ENCODE measurements around the gene VPS26C. TPM values are rescaled to one million over a fixed set of nuclear protein-coding genes. Genes with fewer than 3 reads are reported as not detected.

VPS26C gene
- total RNA-seq, 6 experiments from 2014 or later = 27.4 to 52.3 (median 31.3) TPM

GRCh38 chr21:37219761-37220432 lies 47.2 kb downstream of the VPS26C start:
- ATAC-seq = no peak
- H3K27ac ChIP-seq = no peak overlapping the region
- 36% methylated on average over 13 of the region's 13 CpGs for WGBS (ENCODE audit: insufficient coverage, low coverage, low lambda C conversion rate, missing lambda C conversion rate)
- H3K9me3 ChIP-seq = no peaks in the 10 kb centered on the region
- H3K4me3 ChIP-seq = peak overlapping the region; percentile 60 to 66 (median 65)
- no peaks in the 10 kb centered on the region for H3K27me3 ChIP-seq
- H3K4me1 ChIP-seq = no peaks in the 10 kb centered on the region
- intact Hi-C loops (cut with DNase I) = no loop called here
- H3K36me3 ChIP-seq = peaks cover 0 to 10% (median 0%) of the 10 kb centered on the region in 4 donors
- no peak for TF ChIP-seq POLR2A (IDR thresholded peaks at IDR 0.05)
- TF ChIP-seq, protein P1, sequence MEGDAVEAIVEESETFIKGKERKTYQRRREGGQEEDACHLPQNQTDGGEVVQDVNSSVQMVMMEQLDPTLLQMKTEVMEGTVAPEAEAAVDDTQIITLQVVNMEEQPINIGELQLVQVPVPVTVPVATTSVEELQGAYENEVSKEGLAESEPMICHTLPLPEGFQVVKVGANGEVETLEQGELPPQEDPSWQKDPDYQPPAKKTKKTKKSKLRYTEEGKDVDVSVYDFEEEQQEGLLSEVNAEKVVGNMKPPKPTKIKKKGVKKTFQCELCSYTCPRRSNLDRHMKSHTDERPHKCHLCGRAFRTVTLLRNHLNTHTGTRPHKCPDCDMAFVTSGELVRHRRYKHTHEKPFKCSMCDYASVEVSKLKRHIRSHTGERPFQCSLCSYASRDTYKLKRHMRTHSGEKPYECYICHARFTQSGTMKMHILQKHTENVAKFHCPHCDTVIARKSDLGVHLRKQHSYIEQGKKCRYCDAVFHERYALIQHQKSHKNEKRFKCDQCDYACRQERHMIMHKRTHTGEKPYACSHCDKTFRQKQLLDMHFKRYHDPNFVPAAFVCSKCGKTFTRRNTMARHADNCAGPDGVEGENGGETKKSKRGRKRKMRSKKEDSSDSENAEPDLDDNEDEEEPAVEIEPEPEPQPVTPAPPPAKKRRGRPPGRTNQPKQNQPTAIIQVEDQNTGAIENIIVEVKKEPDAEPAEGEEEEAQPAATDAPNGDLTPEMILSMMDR (IDR thresholded peaks at IDR 0.05) = no peak
- peak in 1 of 3 donors; percentile 35 for DNase-seq

DNA sequence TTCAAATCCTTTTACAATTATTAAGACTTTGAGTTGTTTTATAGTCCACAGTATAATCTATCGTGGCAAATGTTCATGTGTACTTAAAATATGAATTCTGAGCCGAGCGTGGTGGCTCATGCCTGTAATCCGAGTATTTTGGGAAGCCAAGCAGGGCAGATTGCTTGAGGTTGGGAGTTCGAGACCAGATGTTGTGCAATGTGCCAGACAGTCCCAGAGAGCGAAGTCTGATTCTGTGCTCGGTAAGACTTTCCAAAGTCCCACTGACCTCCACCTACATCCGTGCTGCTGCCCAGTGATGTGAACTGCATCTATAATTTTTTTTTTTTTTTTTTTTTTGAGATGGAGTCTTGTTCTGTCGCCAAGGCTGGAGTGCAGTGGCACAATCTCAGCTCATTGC lies 52.2 kb downstream of the VPS26C start:
- 78% methylated on average over 8 of the region's 9 CpGs for WGBS (ENCODE audit: insufficient coverage, low coverage, low lambda C conversion rate, missing lambda C conversion rate)
- Histone ChIP-seq H3K4me3 (no peak overlapping the region), H3K27me3 (no peaks in the 10 kb centered on the region), H3K9me3 (no peaks in the 10 kb centered on the region), H3K27ac (no peak overlapping the region), H3K4me1 (no peaks in the 10 kb centered on the region), H3K36me3 (no peaks in the 10 kb centered on the region)
- ATAC-seq = no peak
- intact Hi-C loops (cut with DNase I) = no loop called here
- no peak for DNase-seq
- no peak for TF ChIP-seq POLR2A (IDR thresholded peaks at IDR 0.05)
- TF ChIP-seq, protein P1 (IDR thresholded peaks at IDR 0.05) = no peak

GRCh38 chr21:37210799-37211198 lies 56.3 kb downstream of the VPS26C start:
- no peak for ATAC-seq
- H3K36me3 ChIP-seq = no peaks in the 10 kb centered on the region
- H3K27me3 ChIP-seq = no peaks in the 10 kb centered on the region
- H3K9me3 ChIP-seq = no peaks in the 10 kb centered on the region
- no peak for TF ChIP-seq POLR2A (IDR thresholded peaks at IDR 0.05)
- TF ChIP-seq, protein P1 (IDR thresholded peaks at IDR 0.05) = no peak
- intact Hi-C loops (cut with DNase I) = no loop called here
- no peak for DNase-seq
- H3K27ac ChIP-seq = no peak overlapping the region
- H3K4me1 ChIP-seq = no peaks in the 10 kb centered on the region
- H3K4me3 ChIP-seq = no peak overlapping the region
- 100% methylated on average over 1 of the region's 1 CpG for WGBS (ENCODE audit: insufficient coverage, low coverage, low lambda C conversion rate, missing lambda C conversion rate)

- no peak for DNase-seq
- no peak for ATAC-seq
- H3K4me3 ChIP-seq = no peak overlapping the region
- intact Hi-C loops (cut with DNase I) = no loop called here
- no peaks in the 10 kb centered on the region for H3K27me3 ChIP-seq
- H3K36me3 ChIP-seq = no peaks in the 10 kb centered on the region
- H3K27ac ChIP-seq = no peak overlapping the region
- TF ChIP-seq, protein P1 (IDR thresholded peaks at IDR 0.05) = no peak
- no peak for TF ChIP-seq POLR2A (IDR thresholded peaks at IDR 0.05)
- no peaks in the 10 kb centered on the region for H3K9me3 ChIP-seq
- 78% methylated on average over 6 of the region's 7 CpGs for WGBS (ENCODE audit: insufficient coverage, low coverage, low lambda C conversion rate, missing lambda C conversion rate)
- H3K4me1 ChIP-seq = no peaks in the 10 kb centered on the region
Measured at GRCh38 chr21:37210130-37210529, 57.0 kb downstream of the VPS26C start.

Measured in right lobe of liver (tissue), 6 donors.